Ishikawa (cell line): Measurements from ENCODE around the gene ITLN1.

Source experiments
- CEBPB ChIP-seq: IDR thresholded peaks from 2 replicates; pipeline ENCODE4 v1.6.1; 2012
- CREB1 ChIP-seq: IDR thresholded peaks from 2 replicates; pipeline ENCODE4 v1.6.1; 2012; ENCODE audit warnings: low read depth
- EGR1 ChIP-seq: IDR thresholded peaks from 2 replicates; pipeline ENCODE4 v1.6.1; 2012
- EP300 ChIP-seq: IDR thresholded peaks from 2 replicates; pipeline ENCODE4 v1.6.1; 2012; ENCODE audit warnings: borderline replicate concordance
- FOXM1 ChIP-seq: IDR thresholded peaks from 2 replicates; pipeline ENCODE4 v1.6.1; 2012; ENCODE audit warnings: low read depth, borderline replicate concordance
- NFIC ChIP-seq: IDR thresholded peaks from 2 replicates; pipeline ENCODE4 v1.6.1; 2012
- RAD21 ChIP-seq: IDR thresholded peaks from 2 replicates; pipeline ENCODE4 v1.6.1; 2012; ENCODE audit warnings: low read depth
- TAF1 ChIP-seq: IDR thresholded peaks from 2 replicates; pipeline ENCODE4 v1.6.1; 2012; ENCODE audit warnings: low read depth, mild to moderate bottlenecking
- TCF12 ChIP-seq: IDR thresholded peaks from 2 replicates; pipeline ENCODE4 v1.6.1; 2012; ENCODE audit warnings: low read depth
- TEAD4 ChIP-seq: IDR thresholded peaks from 2 replicates; pipeline ENCODE4 v1.6.1; 2012
- YY1 ChIP-seq: IDR thresholded peaks from 2 replicates; pipeline ENCODE4 v1.6.1; 2012; ENCODE audit warnings: low read depth
- ZBTB7A ChIP-seq: IDR thresholded peaks from 2 replicates; pipeline ENCODE4 v1.6.1; 2012; ENCODE audit warnings: low read depth
- TF ChIP-seq, protein P1 (sequence below): IDR thresholded peaks from 2 replicates; pipeline ENCODE4 v1.6.1; 2012; ENCODE audit warnings: low read depth, mild to moderate bottlenecking
- TF ChIP-seq, protein P2 (sequence below): IDR thresholded peaks from 2 replicates; pipeline ENCODE4 v1.6.1; 2012
- TF ChIP-seq, protein P3 (sequence below): IDR thresholded peaks from 2 replicates; pipeline ENCODE4 v1.6.1; 2012

The ITLN1 gene

DNA sequence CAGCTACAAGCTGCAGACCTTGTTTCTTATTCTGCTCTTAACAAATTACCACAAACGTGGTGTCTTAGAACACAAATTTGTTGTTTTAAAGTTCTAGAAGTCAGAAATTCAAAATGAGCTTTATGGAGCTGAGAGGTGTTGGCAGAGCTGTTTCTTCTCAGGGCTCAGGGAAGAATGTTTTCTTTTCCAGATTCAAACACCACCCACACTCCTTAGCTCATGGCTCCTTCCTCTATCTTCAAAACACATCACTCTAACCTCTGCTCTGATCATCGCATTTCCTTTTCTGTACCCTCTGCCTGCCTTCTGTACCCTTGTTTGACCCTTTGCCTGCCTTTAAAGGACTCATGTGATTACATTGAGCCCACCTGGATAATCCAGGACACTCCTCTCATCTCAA, 26.9 kb upstream of the ITLN1 start:
- no peak for TF ChIP-seq YY1
- TF ChIP-seq TCF12, result no peak
- no peak for TF ChIP-seq EGR1
- TF ChIP-seq, protein P1, sequence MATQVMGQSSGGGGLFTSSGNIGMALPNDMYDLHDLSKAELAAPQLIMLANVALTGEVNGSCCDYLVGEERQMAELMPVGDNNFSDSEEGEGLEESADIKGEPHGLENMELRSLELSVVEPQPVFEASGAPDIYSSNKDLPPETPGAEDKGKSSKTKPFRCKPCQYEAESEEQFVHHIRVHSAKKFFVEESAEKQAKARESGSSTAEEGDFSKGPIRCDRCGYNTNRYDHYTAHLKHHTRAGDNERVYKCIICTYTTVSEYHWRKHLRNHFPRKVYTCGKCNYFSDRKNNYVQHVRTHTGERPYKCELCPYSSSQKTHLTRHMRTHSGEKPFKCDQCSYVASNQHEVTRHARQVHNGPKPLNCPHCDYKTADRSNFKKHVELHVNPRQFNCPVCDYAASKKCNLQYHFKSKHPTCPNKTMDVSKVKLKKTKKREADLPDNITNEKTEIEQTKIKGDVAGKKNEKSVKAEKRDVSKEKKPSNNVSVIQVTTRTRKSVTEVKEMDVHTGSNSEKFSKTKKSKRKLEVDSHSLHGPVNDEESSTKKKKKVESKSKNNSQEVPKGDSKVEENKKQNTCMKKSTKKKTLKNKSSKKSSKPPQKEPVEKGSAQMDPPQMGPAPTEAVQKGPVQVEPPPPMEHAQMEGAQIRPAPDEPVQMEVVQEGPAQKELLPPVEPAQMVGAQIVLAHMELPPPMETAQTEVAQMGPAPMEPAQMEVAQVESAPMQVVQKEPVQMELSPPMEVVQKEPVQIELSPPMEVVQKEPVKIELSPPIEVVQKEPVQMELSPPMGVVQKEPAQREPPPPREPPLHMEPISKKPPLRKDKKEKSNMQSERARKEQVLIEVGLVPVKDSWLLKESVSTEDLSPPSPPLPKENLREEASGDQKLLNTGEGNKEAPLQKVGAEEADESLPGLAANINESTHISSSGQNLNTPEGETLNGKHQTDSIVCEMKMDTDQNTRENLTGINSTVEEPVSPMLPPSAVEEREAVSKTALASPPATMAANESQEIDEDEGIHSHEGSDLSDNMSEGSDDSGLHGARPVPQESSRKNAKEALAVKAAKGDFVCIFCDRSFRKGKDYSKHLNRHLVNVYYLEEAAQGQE, result no peak
- TF ChIP-seq EP300, result no peak
- TF ChIP-seq FOXM1, result no peak
- no peak for TF ChIP-seq TAF1
- no peak for TF ChIP-seq ZBTB7A
- TF ChIP-seq, protein P2, sequence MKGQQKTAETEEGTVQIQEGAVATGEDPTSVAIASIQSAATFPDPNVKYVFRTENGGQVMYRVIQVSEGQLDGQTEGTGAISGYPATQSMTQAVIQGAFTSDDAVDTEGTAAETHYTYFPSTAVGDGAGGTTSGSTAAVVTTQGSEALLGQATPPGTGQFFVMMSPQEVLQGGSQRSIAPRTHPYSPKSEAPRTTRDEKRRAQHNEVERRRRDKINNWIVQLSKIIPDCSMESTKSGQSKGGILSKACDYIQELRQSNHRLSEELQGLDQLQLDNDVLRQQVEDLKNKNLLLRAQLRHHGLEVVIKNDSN, result no peak
- no peak for TF ChIP-seq CREB1
- TF ChIP-seq, protein P3, sequence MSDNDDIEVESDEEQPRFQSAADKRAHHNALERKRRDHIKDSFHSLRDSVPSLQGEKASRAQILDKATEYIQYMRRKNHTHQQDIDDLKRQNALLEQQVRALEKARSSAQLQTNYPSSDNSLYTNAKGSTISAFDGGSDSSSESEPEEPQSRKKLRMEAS, result no peak
- TF ChIP-seq TEAD4, result no peak
- no peak for TF ChIP-seq NFIC
- no peak for TF ChIP-seq CEBPB

DNA sequence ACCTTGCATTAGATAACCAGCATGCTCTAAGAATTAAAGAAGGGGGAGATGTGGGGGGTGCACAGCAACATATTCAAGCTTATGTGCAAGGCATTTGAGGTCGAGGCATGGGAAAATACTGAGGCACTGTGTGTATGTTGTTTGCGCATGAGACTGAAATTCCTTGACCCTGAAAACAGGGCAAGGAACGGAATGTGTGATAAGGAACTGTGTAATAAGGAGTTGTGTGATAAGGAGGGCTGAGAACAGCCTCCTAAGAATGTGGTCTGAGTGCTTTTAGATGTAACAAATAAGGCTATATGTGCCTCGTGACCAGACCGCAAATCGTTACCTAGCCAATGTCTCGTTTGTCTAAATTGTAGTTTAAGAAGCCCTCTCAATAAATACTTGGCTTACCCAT, 26.5 kb upstream of the ITLN1 start:
- TF ChIP-seq ZBTB7A (no peak), EGR1 (no peak), NFIC (no peak), EP300 (no peak), YY1 (no peak), TCF12 (no peak), FOXM1 (no peak), CEBPB (no peak), TAF1 (no peak), RAD21 (no peak), TEAD4 (no peak), CREB1 (no peak)
- TF ChIP-seq, protein P2, result no peak
- TF ChIP-seq, protein P3, result no peak
- TF ChIP-seq, protein P1, result no peak

DNA sequence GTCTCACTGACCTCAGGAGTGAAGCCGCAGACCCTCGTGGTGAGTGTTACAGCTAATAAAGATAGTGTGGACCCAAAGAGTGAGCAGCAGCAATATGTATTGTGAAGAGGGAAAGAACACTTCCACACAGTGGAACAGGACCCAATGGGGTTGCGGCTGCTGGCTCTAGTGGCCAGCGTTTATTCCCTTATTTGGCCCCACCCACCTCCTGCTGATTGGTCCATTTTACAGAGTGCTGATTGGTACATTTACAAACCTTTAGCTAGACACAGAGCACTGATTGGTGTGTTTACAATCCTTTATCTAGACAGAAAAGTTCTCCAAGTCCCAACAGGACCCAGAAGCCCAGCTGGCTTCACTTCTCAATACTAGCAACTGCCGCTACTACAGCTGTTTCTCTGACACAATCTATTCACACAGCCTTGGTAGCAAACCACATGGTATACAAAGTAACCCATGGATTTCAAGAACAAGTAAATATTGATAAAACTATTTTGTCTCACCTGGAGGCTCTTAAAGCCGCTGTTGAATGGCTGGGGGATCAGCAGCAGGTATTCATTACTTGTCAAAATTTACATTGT, 25.3 kb upstream of the ITLN1 start:
- no peak for TF ChIP-seq TEAD4
- no peak for TF ChIP-seq ZBTB7A
- no peak for TF ChIP-seq NFIC
- TF ChIP-seq, protein P1, result no peak
- no peak for TF ChIP-seq TCF12
- TF ChIP-seq CREB1, result no peak
- TF ChIP-seq FOXM1, result no peak
- TF ChIP-seq EP300, result no peak
- TF ChIP-seq RAD21, result no peak
- TF ChIP-seq TAF1, result no peak
- TF ChIP-seq, protein P2, result no peak
- TF ChIP-seq, protein P3, result no peak
- no peak for TF ChIP-seq CEBPB
- no peak for TF ChIP-seq EGR1
- no peak for TF ChIP-seq YY1
